Placental pericyte (primary cell): ENCODE results near the gene CGAS. TPM values are rescaled to one million over a fixed set of nuclear protein-coding genes. Genes with fewer than 3 reads are reported as not detected.

Experiments used
- small RNA-seq: library from RNA; depleted of rRNA; stranded (forward); fragments of <200 nt; gene quantifications from one replicate; pipeline ENCODE3, GENCODE V24; 2012; ENCODE audit warnings: low replicate concordance
- total RNA-seq: library from RNA; depleted of rRNA; stranded (reverse); fragments of >200 nt; gene quantifications from 2 replicates; pipeline ENCODE4 v1.2.3, GENCODE V29; 2012

The CGAS gene
- 10.9 and 20.0 TPM in 2 replicates for total RNA-seq

DNA sequence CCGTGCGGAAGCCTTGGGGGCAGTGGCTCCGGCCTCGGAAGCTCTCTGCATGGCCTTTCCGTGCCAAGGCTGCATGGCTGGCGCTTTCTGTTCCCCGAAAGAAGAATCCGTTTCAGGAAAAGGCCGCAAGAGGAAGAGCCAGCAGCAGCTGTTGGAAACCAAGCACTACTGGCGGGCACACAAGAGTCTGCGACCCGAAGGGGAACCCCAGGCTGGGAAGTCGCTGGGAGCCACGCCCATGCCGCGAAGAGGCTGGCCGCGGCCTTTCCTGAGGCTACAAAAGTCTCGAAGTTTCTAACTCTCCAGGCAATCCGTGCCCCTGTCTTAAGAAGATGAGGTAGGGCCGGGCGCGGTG lies at the start of gene CGAS:
CGAS (minus strand) TSS at position 191 of the 355 bp plus-strand sequence; CDS start at position 75, 116 bp downstream.

DNA sequence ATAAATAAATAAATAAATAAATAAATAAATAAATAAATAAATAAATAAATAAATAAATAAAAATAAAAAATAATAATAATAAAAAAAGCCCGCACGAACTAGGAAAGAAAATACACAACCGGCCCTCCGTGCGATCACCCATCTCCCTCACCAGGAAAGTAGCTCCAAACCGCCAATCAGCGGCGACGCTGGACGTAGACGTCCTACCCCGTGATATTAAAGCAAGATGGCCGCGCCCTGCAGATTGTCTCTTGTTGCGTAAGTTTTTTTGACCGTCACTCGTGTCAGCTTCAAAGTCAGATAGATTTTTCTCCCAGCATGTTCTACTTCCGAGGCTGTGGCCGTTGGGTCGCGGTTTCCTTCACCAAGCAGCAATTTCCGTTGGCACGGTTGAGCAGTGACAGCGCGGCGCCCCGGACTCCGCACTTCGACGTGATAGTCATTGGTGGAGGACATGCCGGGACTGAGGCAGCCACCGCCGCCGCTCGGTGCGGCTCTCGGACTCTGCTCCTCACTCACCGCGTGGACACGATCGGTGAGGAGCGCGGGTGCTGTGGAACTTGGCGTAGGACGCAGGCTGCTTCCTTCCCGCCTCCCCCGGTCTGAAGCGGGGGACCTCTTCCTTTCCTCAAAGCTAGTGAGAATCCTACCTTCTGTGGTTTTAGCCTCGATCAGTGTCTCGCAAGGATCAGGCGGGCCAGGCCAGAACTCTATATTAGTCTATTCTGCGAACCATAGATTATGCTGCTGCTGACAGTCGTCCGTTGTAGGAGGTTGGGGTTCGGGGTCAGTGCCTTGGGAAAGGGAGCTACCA lies 9.6 kb upstream of the CGAS start, which contains the start of gene MTO1:
MTO1 (plus strand) TSS at position 201 of the 814 bp plus-strand sequence; CDS start at position 319, 118 bp downstream.

DNA sequence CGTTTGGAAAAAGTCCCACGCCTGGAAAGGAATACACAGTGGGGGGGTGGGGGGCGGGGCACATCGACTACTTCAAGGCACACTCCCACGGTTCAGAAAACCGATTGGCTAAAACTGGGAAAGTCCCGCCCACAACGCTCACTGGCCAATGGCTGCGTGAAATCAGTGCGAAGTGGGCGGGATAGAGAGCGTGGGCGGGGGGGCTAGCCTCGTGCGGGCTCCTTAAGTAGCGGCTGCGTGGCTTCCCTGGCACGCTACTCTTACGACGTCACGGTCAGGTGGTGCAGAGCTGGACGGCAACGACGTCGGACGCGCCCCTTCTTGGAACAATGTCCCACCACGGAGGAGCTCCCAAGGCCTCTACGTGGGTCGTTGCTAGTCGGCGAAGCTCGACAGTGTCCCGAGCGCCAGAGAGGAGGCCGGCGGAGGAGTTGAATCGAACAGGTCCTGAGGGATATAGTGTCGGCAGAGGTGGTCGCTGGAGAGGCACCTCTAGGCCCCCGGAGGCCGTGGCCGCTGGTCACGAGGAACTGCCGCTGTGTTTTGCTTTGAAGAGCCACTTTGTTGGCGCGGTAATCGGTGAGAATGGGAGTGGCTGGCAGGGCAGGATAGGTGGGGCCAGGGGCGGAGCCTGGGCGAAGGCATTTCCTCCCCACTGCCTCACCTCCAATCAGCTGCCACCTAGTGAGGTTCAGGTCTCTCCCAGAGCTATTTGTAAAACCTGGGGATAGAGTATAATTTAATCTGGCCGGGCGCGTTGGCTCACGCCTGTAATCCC lies 57.3 kb downstream of the CGAS start, which contains the start of gene DDX43:
DDX43 (plus strand) TSS at position 252 of the 778 bp plus-strand sequence; CDS start at position 330, 78 bp downstream.

Small RNAs within 50 kb of the gene (small RNA-seq; reads per million reads assigned to genes)
- gene RN7SL827P (not detected), gene RNU6-975P (not detected)

Other genes starting within 250 kb of the CGAS start
- gene KHDC1L, start 226.8 kb downstream of the CGAS start, total RNA-seq = 0.44 TPM in 1 of 2 replicates, not detected in the other
- gene KHDC1, start 189.1 kb downstream of the CGAS start, total RNA-seq = 3.3 and 4.4 TPM in 2 replicates
- not detected in 2 replicates for gene DPPA5, start 98.0 kb downstream of the CGAS start, total RNA-seq
- not detected in 2 replicates for gene KHDC3L, start 89.6 kb downstream of the CGAS start, total RNA-seq
- gene OOEP, start 82.4 kb downstream of the CGAS start, total RNA-seq = 0.72 and 0.88 TPM in 2 replicates
- 4.2 and 14.4 TPM in 2 replicates for gene DDX43, start 57.5 kb downstream of the CGAS start, total RNA-seq
- 45.3 and 48.8 TPM in 2 replicates for gene MTO1, start 9.4 kb upstream of the CGAS start, total RNA-seq
- gene EEF1A1, start 68.7 kb upstream of the CGAS start, total RNA-seq = 10,563 and 23,837 TPM in 2 replicates
- 44.6 and 49.7 TPM in 2 replicates for gene SLC17A5, start 201.7 kb upstream of the CGAS start, total RNA-seq
- gene CD109, start 243.9 kb upstream of the CGAS start, total RNA-seq = 44.4 and 80.0 TPM in 2 replicates